ENCODE data around the gene DOCK6. TPM values are rescaled to one million over a fixed set of nuclear protein-coding genes. Genes with fewer than 3 reads are reported as not detected.

The DOCK6 gene
- total and polyA plus RNA-seq, 10 of the 15 experiments (the other 5 are each of a cell fraction or from before 2014, with no cell fraction given), result 0.76 to 24.8 (median 4.7) TPM

DNA sequence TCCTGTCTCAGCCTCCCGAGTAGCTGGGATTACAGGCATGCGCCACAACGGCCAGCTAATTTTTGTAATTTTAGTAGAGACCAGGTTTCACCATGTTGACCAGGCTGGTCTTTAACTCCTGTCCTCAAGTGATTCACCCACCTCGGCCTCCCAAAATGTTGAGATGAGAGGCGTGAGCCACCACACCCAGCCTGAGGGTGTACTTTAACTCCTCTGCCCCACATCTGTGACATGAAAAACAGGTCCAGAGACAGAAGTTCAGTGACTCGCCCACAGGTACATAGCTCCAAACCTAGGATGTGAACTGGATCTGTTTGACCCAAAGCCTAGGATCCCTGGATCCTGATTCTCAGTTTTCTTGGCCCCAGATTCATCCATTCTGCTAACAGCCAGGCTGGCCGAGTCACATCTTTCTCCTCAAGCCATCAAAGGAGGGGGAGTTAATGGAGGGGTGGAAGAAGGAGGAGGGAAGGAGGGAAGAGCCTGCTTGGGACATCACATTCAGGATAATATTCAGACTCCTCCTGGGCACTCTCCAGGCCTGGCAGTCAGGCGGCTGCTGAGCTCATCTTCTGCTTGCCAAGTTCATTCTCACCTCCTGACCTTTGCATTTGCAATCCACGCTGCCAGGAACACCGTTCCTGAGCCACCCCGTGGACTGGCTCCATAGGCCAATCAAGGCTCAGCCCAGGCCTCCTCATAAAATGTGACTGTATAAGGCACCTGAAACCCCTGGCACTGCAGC lies 109.8 kb downstream of the DOCK6 start:
- ChIA-PET SMC1A (ENCODE audit: uncharacterized antibody, unreplicated experiment) (interaction anchor here (0.8 kb wide), 1 partner anchor 189 kb away, joined by 3 read pairs; no protein-coding TSS in a partner anchor), POLR2A (no interaction called here), CTCF (no interaction called here), RAD21 (ENCODE audit: unreplicated experiment) (interaction anchor here (0.9 kb wide), 1 partner anchor 15 kb away, joined by 3 read pairs; no protein-coding TSS in a partner anchor)
- TSS peak; percentile 62 for BruUV-seq (replicated peaks)
- H3K9me3 ChIP-seq (replicated peaks; ENCODE audit: control insufficient read depth, insufficient read depth, low read length), result no peaks in the 10 kb centered on the region
- no peak overlapping the region; the same call in 1 of the 2 replicates for H2AFZ ChIP-seq (ENCODE audit: control insufficient read depth, low read depth, low read length)
- DNase-seq (ENCODE audit: low read depth, low spot score) (no peak), FAIRE-seq (no peak), ATAC-seq (no peak)
- no peak overlapping the region for H3K9ac ChIP-seq (ENCODE audit: control insufficient read depth, insufficient read depth, low read length)
- H3K4me1 ChIP-seq (ENCODE audit: control insufficient read depth, insufficient read depth, low read length), result no peaks in the 10 kb centered on the region; the same call in 1 of the 2 replicates
- intact Hi-C loops (cut with micrococcal nuclease; ENCODE audit: unreplicated experiment) (no loop called here), in situ Hi-C loops (cut with MboI) (no loop called here)
- H3K79me2 ChIP-seq (ENCODE audit: control insufficient read depth, insufficient read depth, low read length), result peaks cover 26% of the 10 kb centered on the region
- no peaks in the 10 kb centered on the region for H4K20me1 ChIP-seq (ENCODE audit: control insufficient read depth, insufficient read depth)
- no peak overlapping the region for H3K4me3 ChIP-seq
- H3K4me2 ChIP-seq (ENCODE audit: control insufficient read depth, insufficient read depth), result no peak overlapping the region
- 96% methylated on average over 11 of the region's 11 CpGs for WGBS (ENCODE audit: insufficient coverage, insufficient replicate concordance, low lambda C conversion rate, missing lambda C conversion rate)
- peaks cover 0 to 1% of the 10 kb centered on the region in 2 experiments; a peak in 1 of 4 replicates for H3K36me3 ChIP-seq (ENCODE audit: control insufficient read depth in 2 of 2, insufficient read depth in 2 of 2, low read length in 1 of 2)
- H3K27ac ChIP-seq (ENCODE audit: control insufficient read depth, insufficient read depth), result no peak overlapping the region
- no peaks in the 10 kb centered on the region for H3K27me3 ChIP-seq (replicated peaks in 1 of 2; ENCODE audit: control insufficient read depth in 2 of 2, insufficient read depth in 2 of 2, low read length in 1 of 2)
- TF ChIP-seq SREBF2 (IDR thresholded peaks at IDR 0.05; ENCODE audit: low read length) (no peak), E2F8 (IDR thresholded peaks at IDR 0.05; ENCODE audit: low read depth, partially characterized antibody) (no peak), CEBPB (IDR thresholded peaks at IDR 0.05; ENCODE audit: borderline replicate concordance in 1 of 2, low read depth in 2 of 2, low read length in 2 of 2) (no peak), BCL3 (IDR thresholded peaks at IDR 0.05; ENCODE audit: borderline replicate concordance, insufficient read depth, low read depth, low read length, poor library complexity, severe bottlenecking) (no peak), RCOR1 (conservative IDR thresholded peaks at IDR 0.05; ENCODE audit: low read depth, low read length) (no peak), MEF2A (IDR thresholded peaks at IDR 0.05; ENCODE audit: insufficient read depth, low read depth, low read length) (no peak), USF2 (IDR thresholded peaks at IDR 0.05; ENCODE audit: borderline replicate concordance, low read depth, low read length) (no peak), SKIL (IDR thresholded peaks at IDR 0.05; ENCODE audit: low read depth, poor library complexity, severe bottlenecking) (no peak), ZNF622 (IDR thresholded peaks at IDR 0.05) (no peak), MXI1 (IDR thresholded peaks at IDR 0.05; ENCODE audit: low read depth, low read length) (no peak), ZBTB33 (IDR thresholded peaks at IDR 0.05) (no peak), BCL11A (IDR thresholded peaks at IDR 0.05; ENCODE audit: low read depth, low read length) (no peak)
